Right forelimb (tissue), 1 donor: ENCODE data around the gene PRDM16.

Experiments
- DNase-seq: peaks from one replicate; pipeline ENCODE4 v3.0.0-alpha.2; 2018

PRDM16 gene

DNA sequence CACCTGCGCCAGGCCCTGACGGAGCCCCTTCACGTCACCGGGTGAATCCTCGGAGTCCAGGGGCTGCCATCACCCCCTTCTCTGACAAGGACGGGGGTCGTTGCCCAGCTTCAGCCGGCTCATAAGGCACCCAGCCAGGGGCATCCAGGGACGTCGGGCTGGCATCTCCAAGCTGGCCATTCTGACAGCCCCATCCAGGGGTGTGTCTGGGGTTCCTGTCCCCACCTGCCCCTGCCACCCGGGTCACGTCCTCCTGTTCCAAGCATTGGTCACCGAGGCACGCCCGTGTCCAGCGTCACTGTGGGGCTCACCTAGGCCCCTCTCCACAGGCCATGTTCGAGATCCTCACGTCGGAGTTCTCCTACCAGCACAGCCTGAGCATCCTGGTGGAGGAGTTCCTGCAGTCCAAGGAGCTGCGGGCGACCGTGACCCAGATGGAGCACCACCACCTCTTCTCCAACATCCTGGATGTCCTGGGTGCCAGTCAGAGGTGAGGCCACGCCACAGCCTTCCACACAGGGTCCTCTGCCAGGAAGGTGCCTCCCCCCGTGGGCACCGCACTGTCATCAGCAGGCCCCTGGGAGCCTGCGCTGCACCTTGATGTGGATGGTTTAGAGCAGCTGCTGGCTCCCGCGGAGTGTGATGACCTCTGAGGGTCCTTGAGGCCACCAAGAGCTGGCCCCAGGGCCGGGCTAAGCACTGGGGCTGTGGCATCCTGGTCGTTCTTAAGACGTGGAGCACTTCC lies 400.3 kb downstream of the PRDM16 start:
- DNase-seq = no peak

DNA sequence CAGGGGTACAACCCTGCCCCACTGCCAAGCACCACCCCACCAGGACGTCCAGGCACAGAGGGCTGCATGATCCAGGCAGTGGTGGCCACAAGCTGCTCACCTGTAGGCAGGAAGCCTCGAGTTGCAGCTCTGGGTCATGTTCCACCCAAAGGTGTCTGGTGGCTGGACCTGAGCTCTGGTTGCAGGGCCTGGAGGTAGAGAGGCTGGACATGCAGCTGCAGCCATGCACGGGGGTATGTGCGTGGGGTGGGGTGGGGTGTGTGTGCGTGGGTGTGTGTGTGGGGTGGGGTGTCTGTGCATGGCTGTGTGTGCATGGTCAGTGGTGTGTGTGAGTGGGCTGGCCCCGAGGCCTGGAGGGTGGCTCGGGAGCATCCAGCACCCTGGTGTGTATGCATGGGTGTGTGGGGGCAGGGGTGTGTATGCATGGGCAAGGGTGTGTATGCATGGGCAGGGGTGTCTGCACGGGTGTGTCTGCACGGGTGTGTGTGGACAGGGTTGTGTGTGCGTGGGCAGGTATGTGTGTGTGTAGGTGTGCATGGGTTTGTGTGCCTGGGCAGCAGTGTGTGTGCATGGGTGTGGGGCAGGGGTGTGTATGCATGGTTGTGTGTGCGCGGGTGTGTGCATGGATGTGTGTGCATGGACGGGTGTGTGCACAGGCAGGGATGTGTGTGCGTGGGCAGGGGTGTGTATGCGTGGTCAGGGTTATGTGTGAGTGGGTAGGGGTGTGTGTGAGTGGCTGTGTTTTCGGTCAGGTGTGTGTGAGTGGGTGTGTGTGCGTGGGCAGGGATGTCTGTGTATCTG lies 401.0 kb downstream of the PRDM16 start:
- no peak for DNase-seq

DNA sequence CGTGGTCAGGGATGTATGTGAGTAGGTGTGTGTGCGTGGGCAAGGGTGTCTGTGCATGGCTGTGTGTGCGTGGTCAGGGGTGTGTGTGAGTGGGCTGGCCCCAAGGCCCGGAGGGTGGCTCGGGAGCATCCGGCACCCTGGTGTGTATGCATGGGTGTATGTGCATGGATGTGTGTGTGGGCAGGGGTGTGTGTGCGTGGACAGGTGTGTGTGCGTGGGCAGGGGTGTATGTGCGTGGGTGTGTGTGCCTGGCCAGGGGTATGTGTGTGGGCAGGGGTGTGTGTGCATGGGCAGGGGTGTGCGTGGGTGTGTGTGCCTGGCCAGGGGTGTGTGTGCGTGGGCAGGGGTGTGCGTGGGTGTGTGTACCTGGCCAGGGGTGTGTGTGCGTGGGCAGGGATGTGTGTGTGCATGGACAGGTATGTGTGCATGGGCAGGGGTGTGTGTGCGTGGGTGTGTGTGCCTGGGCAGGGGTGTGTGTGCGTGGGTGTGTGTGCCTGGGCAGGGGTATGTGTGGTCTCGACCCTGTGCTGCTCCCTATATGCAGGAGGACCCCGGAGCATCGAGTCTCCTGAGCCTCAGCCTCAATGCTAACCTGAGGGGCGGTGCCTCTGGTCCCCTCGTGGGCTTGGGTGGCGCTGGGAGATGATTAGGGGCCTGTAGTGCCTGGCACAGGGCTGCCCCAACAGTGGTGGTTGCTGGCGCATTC lies 401.8 kb downstream of the PRDM16 start:
- DNase-seq = no peak

DNA sequence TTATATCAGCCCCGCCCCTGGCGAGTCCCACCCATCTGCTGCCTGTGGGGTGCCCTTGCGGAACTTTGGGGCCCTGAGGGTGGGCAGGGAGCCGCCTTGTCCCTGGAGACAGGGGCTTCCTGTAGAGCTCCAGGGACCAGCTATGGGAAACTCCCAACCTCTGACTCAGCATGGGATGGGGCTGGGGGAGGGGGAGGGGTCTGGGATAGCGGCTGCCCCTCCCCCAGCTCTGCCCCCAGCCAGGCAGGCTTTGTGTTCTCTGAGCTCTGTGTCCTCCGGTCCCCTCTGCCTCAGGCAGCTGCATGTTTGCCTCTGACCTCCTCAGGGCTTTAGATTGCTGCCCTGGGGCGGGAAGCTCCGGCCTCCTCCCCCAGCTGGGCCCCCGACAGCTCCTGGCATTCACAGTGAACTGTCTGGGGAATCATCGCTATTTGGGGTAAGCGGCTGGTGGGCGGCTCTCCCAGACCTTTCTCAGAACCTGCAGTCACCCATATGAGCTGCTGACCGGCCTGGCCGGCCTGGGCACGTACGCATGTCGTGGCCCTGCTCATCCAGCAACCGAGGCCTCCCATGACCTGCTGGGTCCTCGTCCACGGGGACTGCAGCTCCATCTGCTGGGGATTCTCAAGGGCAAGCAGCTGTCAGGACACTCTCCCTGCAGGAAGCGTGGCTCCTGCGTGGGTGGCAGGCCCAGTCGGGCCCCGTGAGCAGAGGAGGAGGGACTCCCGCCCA lies 402.5 kb downstream of the PRDM16 start:
- no peak for DNase-seq

DNA sequence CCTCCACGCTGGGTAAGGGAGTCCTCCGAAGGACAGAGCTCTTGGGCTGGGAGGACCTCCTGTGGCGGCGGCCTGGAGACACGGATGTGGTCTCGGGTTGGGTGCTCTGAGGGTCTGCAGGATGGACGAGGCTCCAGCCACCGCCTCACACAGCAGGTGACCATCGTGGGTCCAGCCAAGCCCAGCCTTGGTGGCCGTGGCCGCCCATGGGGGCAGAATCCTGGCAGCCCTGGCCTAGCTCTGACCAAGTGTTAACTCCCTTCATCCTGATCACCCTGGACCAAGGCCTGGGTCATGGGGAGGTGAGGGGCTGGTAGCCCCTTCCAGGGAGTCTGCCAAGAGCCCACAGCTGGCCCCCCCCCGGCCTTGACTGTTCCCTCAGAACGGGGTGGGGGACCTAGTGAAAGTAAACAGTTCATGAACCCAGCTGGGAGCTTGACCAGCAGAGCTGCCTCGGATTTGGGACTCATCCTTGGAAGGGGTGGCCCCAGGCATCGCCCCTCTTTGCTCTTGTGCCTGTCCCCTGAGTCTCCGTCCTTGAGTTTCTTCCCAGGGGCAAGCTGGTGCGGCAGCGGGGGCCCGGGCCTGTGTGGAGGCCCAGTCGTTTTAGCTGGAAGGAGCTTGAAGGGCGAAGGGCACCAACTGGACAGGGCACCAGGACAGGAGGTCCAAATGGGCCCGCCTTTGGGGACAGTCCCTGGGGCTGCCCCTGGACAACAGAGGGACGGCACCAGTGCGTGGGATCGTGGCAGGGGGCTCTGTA lies 403.3 kb downstream of the PRDM16 start:
- DNase-seq = no peak

DNA sequence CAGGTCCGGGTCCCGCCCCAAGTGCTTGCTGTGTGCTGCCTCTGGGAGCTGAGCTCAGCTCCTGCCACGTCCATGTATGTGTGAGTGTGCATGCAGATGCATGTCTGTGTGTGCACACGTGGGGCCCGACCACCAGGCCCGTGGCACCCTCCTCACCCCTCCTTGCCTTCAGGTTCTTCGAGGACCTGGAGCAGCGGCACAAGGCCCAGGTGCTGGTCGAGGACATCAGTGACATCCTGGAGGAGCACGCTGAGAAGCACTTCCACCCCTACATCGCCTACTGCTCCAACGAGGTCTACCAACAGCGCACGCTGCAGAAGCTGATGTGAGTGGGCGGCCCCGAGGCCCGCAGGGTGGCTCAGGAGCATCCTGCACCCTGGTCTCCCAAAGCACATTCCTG lies 403.9 kb downstream of the PRDM16 start:
- DNase-seq = no peak

DNA sequence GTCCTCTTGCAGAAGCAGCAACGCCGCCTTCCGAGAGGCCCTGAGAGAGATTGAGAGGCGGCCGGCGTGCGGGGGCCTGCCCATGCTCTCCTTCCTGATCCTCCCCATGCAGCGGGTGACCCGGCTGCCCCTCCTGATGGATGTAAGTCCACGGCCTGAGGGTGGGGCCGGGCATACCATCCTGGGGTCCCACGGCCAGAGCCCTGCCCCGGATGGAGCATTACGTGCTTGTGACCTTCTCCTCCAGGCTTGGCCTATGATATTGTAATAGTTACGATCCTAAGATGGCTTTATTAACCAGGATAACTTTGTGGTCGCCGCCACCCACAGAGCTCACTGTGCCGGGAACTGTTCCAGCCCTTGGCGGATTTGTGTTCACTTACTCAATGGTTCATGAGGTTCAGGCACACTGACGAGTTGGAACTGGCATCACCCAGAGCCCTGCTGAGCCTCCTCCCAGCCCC lies 404.4 kb downstream of the PRDM16 start:
- peak; percentile 68 for DNase-seq

DNA sequence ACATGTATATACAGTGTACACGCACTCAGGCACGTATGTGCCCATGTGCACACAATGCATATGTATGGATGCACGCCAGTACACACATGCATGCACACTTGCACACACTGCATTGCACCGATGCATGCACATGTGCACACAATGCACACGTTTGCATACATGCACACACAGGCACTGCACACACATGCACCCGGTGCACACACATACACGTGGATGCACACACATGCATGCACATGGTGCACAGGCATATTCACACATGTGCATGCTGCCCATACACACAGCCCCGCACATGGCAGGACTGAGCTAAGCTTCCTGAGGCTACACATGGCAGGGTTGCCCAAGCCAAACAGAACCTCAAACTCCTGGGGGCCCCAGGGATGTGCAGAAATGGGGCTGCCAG lies 405.0 kb downstream of the PRDM16 start:
- no peak for DNase-seq

DNA sequence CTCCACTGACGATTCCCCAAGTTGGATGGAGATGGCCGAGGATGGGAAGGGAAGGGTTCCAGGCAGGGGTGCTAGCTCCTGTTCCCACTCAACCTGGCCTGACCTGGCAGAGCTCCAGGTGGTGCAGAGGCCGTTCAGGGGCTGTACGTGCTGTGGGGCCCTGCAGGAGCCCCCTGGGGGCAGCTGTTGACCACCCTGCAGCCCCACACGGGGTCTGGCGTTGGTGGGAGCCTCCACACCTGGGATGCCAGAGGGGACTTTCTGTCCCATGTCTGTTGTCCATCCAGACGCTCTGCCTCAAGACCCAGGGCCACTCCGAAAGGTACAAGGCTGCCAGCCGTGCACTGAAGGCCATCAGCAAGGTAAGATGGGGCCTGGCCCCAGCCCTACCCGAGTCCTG lies 405.4 kb downstream of the PRDM16 start:
- no peak for DNase-seq

DNA sequence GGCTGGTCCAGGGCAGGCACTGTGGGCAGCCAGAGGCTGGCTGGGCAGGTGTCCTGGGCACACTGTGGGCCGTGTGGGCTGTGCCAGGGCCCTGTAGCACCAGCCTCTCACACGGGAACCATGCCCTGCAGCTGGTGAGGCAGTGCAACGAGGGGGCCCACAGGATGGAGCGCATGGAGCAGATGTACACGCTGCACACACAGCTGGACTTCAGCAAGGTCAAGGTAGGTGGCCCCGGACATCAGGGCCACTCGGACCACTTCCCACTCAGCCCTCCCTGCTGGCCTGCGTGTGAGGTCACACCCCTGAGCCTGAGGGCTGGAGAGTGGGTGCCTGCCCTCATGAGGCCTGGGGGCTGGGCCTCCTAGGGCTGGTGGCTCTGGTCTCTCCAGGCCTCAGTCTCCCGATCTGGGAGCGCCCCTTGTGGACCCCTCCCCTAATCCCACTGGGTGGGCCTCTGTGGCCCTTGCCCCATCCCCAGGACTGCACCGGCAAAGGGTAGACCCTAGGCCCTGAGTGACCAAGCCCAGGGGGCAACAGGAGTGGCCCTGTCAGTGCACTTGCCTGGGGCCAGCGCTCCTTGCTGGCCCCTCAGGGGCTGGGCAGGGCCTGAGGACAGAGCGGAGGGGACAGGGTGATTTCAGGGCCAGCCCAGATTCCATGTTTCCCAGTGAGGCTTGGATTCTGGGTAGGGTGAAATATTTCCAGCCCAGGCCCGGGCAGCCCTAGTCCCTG lies 407.0 kb downstream of the PRDM16 start:
- no peak for DNase-seq

DNA sequence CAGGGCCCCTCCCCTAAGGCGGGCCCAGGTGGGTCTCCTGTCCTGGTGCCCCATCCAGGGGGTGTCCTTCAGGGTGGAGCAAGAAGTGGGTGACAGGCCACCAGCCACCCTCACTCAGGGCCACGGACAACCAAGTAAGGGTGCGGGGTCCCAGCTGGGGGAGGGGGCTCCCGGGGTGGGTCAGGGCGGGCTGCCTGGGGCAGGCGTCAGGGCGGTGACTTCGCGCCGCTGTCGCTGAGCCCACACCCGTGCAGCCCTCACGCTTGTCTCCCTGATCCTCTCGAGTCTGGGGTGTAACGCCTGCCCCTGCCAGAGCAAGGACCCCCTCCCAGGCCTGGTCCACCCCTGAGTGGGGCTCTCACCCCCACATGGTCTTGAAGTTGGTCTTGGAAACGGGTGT lies 407.7 kb downstream of the PRDM16 start:
- no peak for DNase-seq

DNA sequence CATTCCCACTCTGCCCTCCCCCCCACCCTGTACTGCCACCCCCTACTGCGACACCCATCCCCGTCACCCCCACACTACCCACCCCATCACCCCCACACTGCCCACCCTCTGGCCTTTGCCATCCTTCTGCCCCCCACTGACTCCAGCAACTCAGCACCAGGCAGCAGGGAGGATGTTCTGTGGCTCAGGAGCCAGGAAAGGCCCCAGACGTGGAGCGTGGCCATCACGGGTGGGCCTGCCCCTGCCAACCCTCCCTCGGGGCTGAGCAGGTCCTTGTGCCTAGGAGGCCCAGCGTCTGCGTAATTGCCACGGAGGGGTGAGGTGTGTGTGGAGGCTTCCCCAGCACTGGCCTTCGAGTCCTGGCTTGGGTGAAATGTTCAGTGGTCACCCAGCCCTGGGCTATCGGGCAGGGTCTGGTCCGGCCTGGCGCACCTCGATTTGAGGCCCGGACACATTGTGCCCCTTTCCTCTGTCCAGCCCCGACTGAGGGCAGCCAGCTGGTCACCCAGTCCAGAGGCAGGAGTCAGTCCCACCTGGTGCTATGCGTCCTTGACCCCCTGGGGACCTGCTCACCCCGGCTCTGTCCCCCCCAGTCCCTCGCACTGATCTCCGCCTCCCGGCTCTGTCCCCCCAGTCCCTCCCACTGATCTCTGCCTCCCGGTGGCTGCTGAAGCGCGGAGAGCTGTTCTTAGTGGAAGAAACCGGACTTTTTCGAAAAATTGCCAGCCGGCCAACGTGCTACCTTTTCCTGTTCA lies 408.4 kb downstream of the PRDM16 start:
- no peak for DNase-seq

DNA sequence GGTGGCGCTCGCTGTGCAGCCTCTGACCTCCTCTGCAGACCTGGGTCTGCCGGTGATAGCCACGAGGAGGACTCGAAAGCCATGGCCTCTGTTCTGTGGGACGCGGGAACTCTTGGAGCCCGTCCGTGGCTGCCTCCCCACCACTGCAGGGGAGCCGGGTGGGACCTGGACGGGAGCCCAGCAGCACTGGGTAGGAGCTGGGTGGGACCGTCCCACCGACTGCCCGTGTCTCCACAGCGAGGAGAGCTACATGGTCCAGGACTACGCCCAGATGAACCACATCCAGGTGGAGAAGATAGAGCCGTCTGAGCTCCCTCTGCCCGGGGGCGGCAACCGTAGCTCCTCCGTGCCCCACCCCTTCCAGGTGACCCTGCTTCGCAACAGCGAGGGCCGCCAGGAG lies 409.2 kb downstream of the PRDM16 start:
- no peak for DNase-seq

DNA sequence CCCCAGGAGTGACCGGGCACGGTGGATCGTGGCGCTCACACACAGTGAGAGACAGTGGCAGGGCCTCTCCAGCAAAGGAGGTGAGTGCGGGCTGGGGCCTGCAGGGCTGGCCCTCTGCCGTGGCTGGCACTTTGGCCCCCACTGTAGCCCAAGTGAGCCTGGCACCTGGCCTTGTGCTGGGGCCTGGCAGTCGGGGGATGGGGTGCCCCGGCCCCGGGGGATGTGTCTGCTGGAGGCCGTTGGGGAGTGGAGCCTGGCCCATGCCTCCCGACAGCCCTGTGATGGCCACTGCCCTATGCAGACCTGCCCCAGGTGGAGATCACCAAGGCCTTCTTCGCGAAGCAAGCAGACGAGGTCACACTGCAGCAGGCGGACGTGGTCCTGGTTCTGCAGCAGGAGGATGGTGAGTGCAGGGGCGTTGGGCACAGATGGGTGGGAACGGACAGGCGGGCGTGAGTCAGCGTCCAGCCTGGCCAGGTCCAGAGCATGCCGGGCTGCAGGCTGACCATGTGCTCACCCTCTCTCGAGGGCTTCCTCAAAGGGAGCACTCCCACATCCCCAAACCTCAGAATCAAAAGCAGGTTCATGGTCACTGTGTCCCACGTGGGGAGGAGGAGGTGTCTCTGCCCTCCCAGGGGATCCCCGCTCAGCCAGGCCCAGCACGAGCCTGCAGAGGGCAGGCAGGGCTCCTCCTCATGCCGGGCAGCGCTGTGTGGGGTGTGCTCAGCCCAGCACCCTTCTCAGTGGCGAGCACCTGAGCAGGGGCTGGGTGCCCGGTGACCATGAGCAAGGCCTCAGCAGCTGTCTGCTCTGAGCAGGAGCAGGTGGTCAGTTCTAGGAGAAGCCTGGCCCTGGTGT lies 410.7 kb downstream of the PRDM16 start:
- no peak for DNase-seq

DNA sequence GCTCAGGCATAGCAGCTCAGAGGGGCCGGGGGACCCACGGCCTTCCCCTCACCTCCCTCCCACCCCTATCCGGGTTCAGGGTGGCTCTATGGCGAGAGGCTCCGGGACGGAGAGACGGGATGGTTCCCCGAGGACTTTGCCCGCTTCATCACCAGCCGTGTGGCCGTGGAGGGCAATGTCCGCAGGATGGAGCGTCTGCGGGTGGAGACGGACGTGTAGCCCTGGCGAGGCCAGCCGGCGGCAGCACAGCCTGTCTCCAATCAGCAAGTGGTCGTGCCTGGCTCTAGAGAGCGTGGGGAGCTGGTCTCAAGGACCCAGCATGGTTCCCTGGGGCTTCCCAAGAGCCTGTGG lies 411.3 kb downstream of the PRDM16 start:
- DNase-seq = no peak

DNA sequence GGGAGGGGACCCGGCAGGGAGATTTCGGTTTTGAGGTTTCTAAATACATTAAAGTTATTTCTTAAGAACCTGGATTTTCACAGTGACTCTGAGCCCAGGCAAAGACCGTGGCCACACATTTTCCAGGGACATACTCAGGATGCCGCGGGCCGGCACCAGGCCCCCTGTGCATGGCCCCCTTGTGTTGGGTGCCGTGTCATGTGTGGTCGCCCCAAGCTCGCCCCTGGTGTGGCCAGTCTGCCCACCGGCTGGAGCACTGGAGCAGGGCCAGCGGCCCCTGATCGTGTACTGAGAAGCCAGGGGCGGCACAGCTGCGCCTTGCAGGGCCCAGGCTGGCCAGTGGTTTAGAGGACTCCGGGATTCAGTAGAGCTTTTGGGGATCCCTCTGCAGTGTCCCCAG lies 412.0 kb downstream of the PRDM16 start:
- no peak for DNase-seq

DNA sequence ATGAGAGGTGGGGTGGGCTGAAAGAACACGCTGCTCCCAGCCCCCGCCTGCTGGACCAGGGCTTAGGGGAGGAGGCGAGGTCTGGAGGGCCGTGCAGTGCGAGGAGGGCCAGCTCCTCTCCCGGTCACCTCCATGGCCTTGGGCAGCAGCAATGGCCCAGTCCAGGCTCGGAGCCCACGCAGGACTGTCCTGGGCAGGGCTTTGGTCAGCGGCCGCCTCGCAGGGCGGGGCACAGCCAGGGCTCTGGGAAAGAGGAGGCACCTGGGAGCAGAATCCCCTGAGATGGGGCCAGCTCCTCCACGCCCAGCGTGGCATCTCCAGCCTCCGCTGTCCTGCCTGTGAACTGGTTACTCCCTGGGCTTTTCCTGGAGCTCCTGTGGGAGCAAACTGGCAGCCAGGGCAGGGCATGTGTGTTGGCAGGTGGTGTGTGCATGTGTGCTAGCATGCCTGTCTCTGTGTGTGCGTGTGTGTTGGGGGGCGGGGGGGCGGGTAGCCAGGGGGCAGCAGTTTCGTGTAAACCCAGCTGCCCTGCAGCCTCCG lies 412.9 kb downstream of the PRDM16 start:
- no peak for DNase-seq

DNA sequence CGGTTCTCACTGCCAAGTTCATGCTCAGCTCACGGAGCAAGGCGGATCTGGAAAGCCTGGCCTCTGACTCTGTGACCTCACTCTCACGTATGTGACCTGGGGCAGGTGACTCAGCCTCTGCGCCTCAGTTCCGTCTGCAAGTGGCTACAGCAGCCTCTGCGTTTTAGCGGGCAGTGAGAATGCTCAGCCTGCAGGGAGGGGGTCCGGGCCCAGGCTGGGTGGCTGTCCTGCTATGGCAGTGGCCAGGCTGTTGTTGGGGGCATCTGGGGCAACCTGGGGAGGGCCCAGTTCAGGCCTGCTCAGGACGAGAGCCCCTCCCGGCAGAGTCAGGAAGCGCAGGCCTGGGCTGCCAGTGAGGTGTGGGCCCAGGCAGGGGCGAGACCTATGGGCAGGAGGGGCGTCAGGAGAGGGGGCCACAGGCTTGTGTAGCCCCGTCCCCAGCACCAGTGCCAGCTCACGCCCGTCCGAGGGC lies 413.4 kb downstream of the PRDM16 start:
- no peak for DNase-seq

DNA sequence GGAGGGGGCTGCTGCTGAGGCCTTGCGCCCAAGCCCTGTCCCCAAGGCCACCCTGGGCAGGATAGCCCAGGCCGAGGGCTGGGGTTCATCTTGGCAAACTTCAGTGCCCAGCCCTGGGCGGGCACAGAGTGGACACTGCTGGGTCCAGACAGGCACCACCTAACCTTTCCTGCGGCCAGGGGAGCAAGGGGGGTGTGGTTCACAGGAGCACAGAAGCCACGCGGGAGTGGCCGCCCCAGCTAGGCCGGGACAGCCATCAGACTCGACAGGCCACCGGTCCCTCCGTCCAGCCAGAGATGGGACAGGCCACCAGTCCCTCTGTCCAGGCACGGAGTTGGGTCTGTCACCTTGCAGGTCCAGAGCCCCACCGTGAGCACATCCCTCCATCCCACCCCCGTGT lies 414.4 kb downstream of the PRDM16 start:
- DNase-seq = no peak
